ENCODE results near the gene KCND3. TPM values are rescaled to one million over a fixed set of nuclear protein-coding genes. Genes with fewer than 3 reads are reported as not detected.

Gene KCND3
- total and polyA plus RNA-seq, 2 donors from 2014 or later, result 1.2 to 12.6 TPM

DNA sequence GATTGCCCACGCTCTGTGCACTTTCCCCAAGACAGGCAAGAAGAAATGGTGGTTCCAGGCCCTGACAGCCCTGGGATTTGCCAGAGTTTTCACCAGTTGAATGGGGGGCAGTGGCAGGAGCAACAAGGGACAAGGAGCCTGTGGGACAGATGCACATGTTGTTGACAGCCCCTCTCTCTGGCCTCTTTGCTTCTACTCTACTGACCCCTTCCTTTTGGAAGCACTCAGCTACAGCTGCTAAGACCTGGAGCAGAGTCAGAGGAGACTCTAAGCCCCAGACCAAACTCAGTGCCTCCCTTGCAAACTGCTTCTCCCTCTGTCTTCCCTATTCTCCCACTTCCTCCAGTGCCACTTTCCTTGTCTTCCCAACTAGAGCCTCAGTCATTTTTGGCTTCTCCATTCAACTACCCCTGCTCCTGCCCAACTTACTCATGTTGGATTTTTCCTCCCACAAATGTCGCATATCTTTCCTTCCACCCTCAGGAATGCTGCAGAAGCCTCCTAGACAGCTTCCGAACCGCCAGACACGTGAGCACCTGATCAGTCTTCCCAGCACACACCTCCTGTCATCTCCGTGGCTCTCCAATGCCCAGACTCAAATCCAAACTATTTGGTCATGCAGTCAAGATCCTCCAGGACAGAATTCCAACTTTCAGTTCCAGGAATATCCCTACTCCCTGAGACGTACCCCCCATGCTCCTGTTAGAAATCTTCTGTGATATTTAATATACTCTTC, 259.4 kb downstream of the KCND3 start:
- no peaks in the 10 kb centered on the region for H3K36me3 ChIP-seq (ENCODE audit: control insufficient read depth in 2 of 3, insufficient read depth in 3 of 3, low read length in 3 of 3)
- peaks cover 0 to 12% (median 10%) of the 10 kb centered on the region in 3 donors for H3K4me1 ChIP-seq (ENCODE audit: control insufficient read depth in 2 of 3, insufficient read depth in 2 of 3, low read depth in 1 of 3, low read length in 3 of 3)
- intact Hi-C loops (cut with DNase I), result no loop called here
- no peaks in the 10 kb centered on the region for H3K27me3 ChIP-seq (ENCODE audit: control insufficient read depth, insufficient read depth, low read length)
- FAIRE-seq (no peak), DNase-seq (peak in 2 of 5 donors; percentile 9 to 28)
- no peak overlapping the region for H3K4me3 ChIP-seq (ENCODE audit: low read length in 3 of 3)
- H3K9me3 ChIP-seq (ENCODE audit: control insufficient read depth in 2 of 3, insufficient read depth in 1 of 3, low read length in 3 of 3), result no peaks in the 10 kb centered on the region
- TF ChIP-seq, protein P1, sequence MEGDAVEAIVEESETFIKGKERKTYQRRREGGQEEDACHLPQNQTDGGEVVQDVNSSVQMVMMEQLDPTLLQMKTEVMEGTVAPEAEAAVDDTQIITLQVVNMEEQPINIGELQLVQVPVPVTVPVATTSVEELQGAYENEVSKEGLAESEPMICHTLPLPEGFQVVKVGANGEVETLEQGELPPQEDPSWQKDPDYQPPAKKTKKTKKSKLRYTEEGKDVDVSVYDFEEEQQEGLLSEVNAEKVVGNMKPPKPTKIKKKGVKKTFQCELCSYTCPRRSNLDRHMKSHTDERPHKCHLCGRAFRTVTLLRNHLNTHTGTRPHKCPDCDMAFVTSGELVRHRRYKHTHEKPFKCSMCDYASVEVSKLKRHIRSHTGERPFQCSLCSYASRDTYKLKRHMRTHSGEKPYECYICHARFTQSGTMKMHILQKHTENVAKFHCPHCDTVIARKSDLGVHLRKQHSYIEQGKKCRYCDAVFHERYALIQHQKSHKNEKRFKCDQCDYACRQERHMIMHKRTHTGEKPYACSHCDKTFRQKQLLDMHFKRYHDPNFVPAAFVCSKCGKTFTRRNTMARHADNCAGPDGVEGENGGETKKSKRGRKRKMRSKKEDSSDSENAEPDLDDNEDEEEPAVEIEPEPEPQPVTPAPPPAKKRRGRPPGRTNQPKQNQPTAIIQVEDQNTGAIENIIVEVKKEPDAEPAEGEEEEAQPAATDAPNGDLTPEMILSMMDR (IDR thresholded peaks at IDR 0.05; ENCODE audit: borderline replicate concordance, extremely low read depth, insufficient read depth), result no peak
- H3K27ac ChIP-seq (ENCODE audit: low read depth in 2 of 2, low read length in 2 of 2), result no peak overlapping the region
- H3K9ac ChIP-seq (ENCODE audit: low read length in 3 of 3), result no peak overlapping the region

DNA sequence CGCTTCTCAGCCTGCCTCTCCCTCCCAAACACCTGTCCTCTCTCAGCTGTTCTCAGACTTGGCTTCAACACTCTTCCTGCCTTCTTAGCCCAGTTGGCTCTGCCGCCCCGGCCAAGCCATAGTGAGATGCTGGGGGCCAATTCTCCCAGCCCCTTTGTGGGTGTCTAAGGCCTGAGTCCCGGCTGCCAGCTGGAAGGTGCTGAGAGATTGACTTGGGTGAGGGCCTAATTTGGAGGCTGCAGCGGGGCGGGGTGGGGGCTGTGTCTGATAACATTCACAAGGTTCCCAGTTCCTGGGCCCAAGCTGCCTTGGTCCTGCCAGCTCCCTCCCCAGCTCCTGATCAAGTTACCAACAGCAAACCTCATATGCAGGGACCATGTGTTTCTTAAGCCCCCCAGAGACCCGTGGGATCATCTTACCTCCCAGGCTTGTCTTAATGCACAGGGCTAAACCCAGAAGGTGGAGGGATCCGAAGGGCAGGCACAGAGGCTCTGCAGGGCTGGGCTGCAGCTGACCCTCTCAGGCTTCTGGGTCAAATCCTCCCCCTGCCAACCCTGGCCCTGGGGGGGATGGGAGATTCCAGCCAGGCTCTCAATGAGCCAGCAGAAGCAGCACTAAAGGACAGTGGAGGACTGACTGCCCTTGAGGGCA, 260.1 kb downstream of the KCND3 start:
- intact Hi-C loops (cut with DNase I), result no loop called here
- no peak overlapping the region for H3K4me3 ChIP-seq (ENCODE audit: low read length in 3 of 3)
- no peak for FAIRE-seq
- no peaks in the 10 kb centered on the region for H3K9me3 ChIP-seq (ENCODE audit: control insufficient read depth in 2 of 3, insufficient read depth in 1 of 3, low read length in 3 of 3)
- H3K27ac ChIP-seq (ENCODE audit: low read depth in 2 of 2, low read length in 2 of 2), result no peak overlapping the region
- peaks cover 0 to 12% (median 10%) of the 10 kb centered on the region in 3 donors for H3K4me1 ChIP-seq (ENCODE audit: control insufficient read depth in 2 of 3, insufficient read depth in 2 of 3, low read depth in 1 of 3, low read length in 3 of 3)
- DNase-seq, result peak in 4 of 5 donors; percentile 40 to 60 (median 48)
- TF ChIP-seq, protein P1 (IDR thresholded peaks at IDR 0.05; ENCODE audit: borderline replicate concordance, extremely low read depth, insufficient read depth), result no peak
- H3K9ac ChIP-seq (ENCODE audit: low read length in 3 of 3), result no peak overlapping the region
- no peaks in the 10 kb centered on the region for H3K36me3 ChIP-seq (ENCODE audit: control insufficient read depth in 2 of 3, insufficient read depth in 3 of 3, low read length in 3 of 3)
- H3K27me3 ChIP-seq (ENCODE audit: control insufficient read depth, insufficient read depth, low read length), result no peaks in the 10 kb centered on the region

DNA sequence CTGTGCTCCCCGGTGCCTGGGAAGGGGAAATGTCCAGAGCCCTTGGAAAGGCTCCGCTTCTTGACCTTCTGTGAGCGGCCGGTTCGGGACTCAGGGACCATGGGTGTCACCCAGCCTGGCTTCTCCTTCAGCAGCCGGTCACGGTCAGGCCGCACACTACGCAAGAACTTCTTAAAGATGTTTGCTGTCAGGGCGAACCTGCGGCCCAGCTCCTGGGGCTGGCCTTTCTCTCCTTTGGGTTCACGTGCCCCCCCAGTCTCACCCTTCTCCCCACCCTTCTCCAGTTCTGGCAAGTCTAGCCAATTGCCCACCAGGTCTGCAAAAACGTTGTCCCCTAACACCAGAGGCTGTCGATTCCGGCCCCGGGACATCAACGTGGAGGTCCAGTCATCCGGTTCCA, 262.4 kb downstream of the KCND3 start:
- intact Hi-C loops (cut with DNase I), result no loop called here
- Histone ChIP-seq H3K36me3 (ENCODE audit: control insufficient read depth in 2 of 3, insufficient read depth in 3 of 3, low read length in 3 of 3) (no peaks in the 10 kb centered on the region), H3K4me1 (ENCODE audit: control insufficient read depth in 2 of 3, insufficient read depth in 2 of 3, low read depth in 1 of 3, low read length in 3 of 3) (peaks cover 0 to 4% (median 0%) of the 10 kb centered on the region in 3 donors), H3K9ac (ENCODE audit: low read length in 3 of 3) (no peak overlapping the region), H3K9me3 (ENCODE audit: control insufficient read depth in 2 of 3, insufficient read depth in 1 of 3, low read length in 3 of 3) (no peaks in the 10 kb centered on the region), H3K27me3 (ENCODE audit: control insufficient read depth, insufficient read depth, low read length) (no peaks in the 10 kb centered on the region), H3K4me3 (ENCODE audit: low read length in 3 of 3) (no peak overlapping the region), H3K27ac (ENCODE audit: low read depth in 2 of 2, low read length in 2 of 2) (no peak overlapping the region)
- DNase-seq, result no peak
- TF ChIP-seq, protein P1 (IDR thresholded peaks at IDR 0.05; ENCODE audit: borderline replicate concordance, extremely low read depth, insufficient read depth), result no peak
- FAIRE-seq, result no peak

Data from kidney (tissue), 14 donors.